HG03439 (cell line): ENCODE results near the gene ZNF638.
"Not testable (repeated sequence)": the region's sequence is repeated elsewhere in the genome, so short reads cannot be mapped to it uniquely, and the experiment has no call there.

ENCODE experiments used
- ATAC-seq: cut with Tn5 transposase; IDR thresholded peaks from one replicate; pipeline ENCODE4 v1.9.1; 2021; ENCODE audit warnings: mild to moderate bottlenecking, moderate library complexity; ENCODE audit not compliant: unreplicated experiment

The ZNF638 gene

GRCh38 chr2:71331581-71332434 is at the start of gene ZNF638:
Gene ZNF638 (plus strand): TSS chr2:71331782. CDS start chr2:71348955, 17,173 bp downstream.
- ATAC-seq = peak; percentile 98

- no peak for ATAC-seq
These were observed 49.6 kb upstream of the ZNF638 start for GRCh38 chr2:71281950-71282349.

- no peak for ATAC-seq
These were observed 49.1 kb upstream of the ZNF638 start for GRCh38 chr2:71282493-71282892.

- no peak for ATAC-seq
These were observed 48.5 kb upstream of the ZNF638 start for GRCh38 chr2:71283131-71283530.

GRCh38 chr2:71285706-71286105 is 45.9 kb upstream of the ZNF638 start:
- no peak for ATAC-seq

GRCh38 chr2:71291398-71291797 is 40.2 kb upstream of the ZNF638 start:
- ATAC-seq = no peak

GRCh38 chr2:71292159-71292558 is 39.4 kb upstream of the ZNF638 start:
- no peak for ATAC-seq

- ATAC-seq = no peak
These were observed 32.7 kb upstream of the ZNF638 start for GRCh38 chr2:71298914-71299313.

- ATAC-seq = no peak
These were observed 32.1 kb upstream of the ZNF638 start for GRCh38 chr2:71299507-71299906.

GRCh38 chr2:71303849-71304248 is 27.7 kb upstream of the ZNF638 start:
- ATAC-seq = no peak

- ATAC-seq = no peak
These were observed 24.8 kb upstream of the ZNF638 start for GRCh38 chr2:71306762-71307161.

GRCh38 chr2:71313016-71313766 is 18.4 kb upstream of the ZNF638 start:
- no peak for ATAC-seq

GRCh38 chr2:71317060-71317459 is 14.5 kb upstream of the ZNF638 start:
- ATAC-seq = no peak

- not testable (repeated sequence) for ATAC-seq
These were observed 13.7 kb upstream of the ZNF638 start for GRCh38 chr2:71317900-71318299.

- no peak for ATAC-seq
These were observed 8.2 kb upstream of the ZNF638 start for GRCh38 chr2:71323386-71323785.

- no peak for ATAC-seq
These were observed 4.6 kb upstream of the ZNF638 start for GRCh38 chr2:71326968-71327367.

- ATAC-seq = no peak
These were observed 3.7 kb upstream of the ZNF638 start for GRCh38 chr2:71327916-71328315.

GRCh38 chr2:71330155-71330554 is 1.4 kb upstream of the ZNF638 start:
- ATAC-seq = no peak

- no peak for ATAC-seq
These were observed 824 bp upstream of the ZNF638 start for GRCh38 chr2:71330585-71331330.

- ATAC-seq = not testable (repeated sequence)
These were observed 326 bp upstream of the ZNF638 start for GRCh38 chr2:71331331-71331580.

- ATAC-seq = no peak
These were observed 834 bp downstream of the ZNF638 start for GRCh38 chr2:71332435-71332796.

- ATAC-seq = no peak
These were observed 2.0 kb downstream of the ZNF638 start for GRCh38 chr2:71333619-71334018.
